Sigmoid colon (tissue), 4 donors: Measurements from ENCODE around the gene FAM3C.

ENCODE experiments used
- EP300 ChIP-seq, 4 donors: sonication (generic); formaldehyde crosslinking; IDR thresholded peaks; one replicate each; pipeline ENCODE4 v1.6.1; 2017; ENCODE audit warnings: antibody characterized with exemption in 4 of 4
- POLR2A ChIP-seq, 2 donors: fragments of 450-650 bp; IDR thresholded peaks; one replicate each; pipeline ENCODE4 v1.6.1; 2016; ENCODE audit warnings: antibody characterized with exemption in 2 of 2, mild to moderate bottlenecking in 2 of 2, moderate library complexity in 2 of 2
- POLR2AphosphoS5 ChIP-seq, 4 donors: sonication (generic); formaldehyde crosslinking; IDR thresholded peaks; one replicate each; pipeline ENCODE4 v1.6.1; 2017; ENCODE audit warnings: antibody characterized with exemption in 4 of 4
- TF ChIP-seq, protein P1 (sequence below), 4 experiments: fragments of 450-650 bp in 3 of 4; fragments of 200-600 bp in 1 of 4; IDR thresholded peaks; one replicate each; pipeline ENCODE4 v1.5.1; 2016 to 2019; ENCODE audit warnings: antibody characterized with exemption in 4 of 4, mild to moderate bottlenecking in 3 of 4, moderate library complexity in 2 of 4

DNA sequence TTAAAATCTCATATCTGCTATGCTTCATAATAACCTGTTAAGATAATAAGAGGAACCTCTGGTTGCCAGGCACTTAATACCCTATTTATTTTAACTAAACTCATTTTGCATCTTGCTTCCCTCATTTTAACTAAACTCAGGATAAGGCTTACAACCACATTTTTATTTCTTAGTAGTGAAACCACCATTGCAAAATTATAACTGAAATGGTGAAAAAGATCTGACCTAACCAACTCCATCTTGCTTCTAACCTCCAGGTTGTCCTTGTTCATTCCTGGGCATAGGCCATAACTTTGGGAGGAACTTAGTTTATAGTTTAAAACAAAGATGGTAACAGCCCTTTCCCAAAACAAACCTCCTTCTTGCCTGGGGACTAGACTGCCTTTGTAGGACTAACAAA, 6.0 kb downstream of the FAM3C start:
- TF ChIP-seq POLR2A (IDR thresholded peaks at IDR 0.05) (no peak), POLR2AphosphoS5 (IDR thresholded peaks at IDR 0.05) (no peak), EP300 (IDR thresholded peaks at IDR 0.05) (no peak)
- TF ChIP-seq, protein P1, sequence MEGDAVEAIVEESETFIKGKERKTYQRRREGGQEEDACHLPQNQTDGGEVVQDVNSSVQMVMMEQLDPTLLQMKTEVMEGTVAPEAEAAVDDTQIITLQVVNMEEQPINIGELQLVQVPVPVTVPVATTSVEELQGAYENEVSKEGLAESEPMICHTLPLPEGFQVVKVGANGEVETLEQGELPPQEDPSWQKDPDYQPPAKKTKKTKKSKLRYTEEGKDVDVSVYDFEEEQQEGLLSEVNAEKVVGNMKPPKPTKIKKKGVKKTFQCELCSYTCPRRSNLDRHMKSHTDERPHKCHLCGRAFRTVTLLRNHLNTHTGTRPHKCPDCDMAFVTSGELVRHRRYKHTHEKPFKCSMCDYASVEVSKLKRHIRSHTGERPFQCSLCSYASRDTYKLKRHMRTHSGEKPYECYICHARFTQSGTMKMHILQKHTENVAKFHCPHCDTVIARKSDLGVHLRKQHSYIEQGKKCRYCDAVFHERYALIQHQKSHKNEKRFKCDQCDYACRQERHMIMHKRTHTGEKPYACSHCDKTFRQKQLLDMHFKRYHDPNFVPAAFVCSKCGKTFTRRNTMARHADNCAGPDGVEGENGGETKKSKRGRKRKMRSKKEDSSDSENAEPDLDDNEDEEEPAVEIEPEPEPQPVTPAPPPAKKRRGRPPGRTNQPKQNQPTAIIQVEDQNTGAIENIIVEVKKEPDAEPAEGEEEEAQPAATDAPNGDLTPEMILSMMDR (IDR thresholded peaks at IDR 0.05) = no peak
